CD4-positive, alpha-beta T cell treated with Interleukin-6 for 4 hours (primary cell): ENCODE data around the gene KDM8.

Experiments
- DNase-seq: peaks from one replicate; pipeline ENCODE4 v3.0.0-alpha.2; 2020; ENCODE audit warnings: mixed read lengths

Gene KDM8

DNA sequence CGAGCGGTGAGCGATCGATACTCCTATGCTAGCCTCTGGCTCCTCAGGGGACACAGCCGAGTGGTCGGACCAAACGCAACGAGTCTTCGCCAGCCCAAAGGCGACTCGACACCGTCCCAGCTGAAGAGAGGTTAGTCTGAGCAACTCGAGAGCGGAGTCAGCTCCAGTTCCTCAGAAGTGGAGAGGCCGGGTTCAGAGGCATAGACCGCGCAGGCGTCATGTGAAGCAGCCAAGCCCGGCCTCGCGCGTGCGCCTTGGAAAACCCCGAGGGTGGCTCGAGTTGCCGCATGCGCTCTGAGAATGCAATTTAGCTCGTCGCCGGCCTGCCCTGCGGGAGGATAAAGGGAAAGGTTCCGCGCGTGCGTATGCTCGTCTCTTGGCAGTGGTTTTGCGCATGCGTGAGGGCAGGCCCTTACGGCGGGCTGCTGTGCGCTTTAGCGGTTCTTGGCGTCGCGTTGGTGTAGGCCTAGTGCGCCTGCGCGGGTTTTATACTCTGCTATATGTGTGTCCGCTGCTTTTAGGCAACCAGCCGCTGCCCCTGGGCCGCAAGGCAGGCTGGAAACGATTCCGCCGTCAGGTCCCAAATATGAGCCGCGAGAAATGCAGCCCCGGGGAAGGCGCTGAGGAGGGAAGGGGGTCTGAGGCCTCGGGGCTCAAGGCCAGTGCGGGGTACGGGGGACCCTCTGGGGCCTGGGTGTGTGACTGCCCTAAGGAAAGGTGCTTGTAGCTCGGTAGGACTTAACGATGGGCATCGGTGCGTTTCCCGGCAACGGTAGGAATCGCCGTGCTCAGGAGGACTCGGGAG lies at the start of gene KDM8:
Gene KDM8 (plus strand): TSS at position 20 of the 805 bp plus-strand sequence. CDS start 6,598 bp downstream, outside the sequence.
- peak; percentile 100 for DNase-seq

DNA sequence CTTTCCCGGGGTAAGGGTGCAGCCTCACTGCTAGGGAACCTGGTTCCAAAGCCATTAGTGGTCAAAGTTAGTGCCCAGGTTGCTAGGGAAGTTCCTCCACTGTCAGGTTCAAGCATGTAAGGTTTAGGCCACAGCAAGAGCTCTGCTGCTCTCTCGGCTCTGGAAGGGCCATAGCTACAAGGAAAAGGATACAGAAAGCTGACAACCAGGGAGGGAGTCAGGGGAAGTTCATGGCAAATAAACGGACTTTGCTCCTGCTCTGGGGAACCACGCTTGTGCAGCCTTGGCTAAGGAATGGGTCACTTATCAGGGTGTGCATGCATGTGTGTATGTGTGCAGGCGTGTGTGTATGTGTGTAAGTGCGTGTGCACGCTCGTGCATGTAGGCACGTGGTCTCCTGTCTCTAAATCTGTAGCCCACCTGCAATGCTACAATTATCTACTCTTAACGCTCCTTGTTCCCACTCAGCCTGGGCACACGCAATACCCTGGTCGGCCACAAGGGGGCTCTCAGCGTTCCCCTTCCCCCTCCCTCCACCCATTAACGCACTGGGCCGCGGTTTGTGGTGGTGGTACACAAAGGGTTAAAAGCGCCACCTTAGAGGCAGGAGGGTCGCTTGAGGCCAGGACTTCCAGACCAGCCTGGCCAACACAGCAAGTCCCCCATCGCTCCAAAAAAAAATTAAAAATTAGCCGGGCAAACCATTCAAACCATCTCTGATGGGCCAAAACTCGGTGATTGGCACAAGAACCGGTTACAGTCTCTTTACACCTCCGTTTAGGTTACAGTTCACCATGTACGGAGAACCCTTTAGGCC lies 48.4 kb upstream of the KDM8 start:
- DNase-seq: peak; percentile 79

DNA sequence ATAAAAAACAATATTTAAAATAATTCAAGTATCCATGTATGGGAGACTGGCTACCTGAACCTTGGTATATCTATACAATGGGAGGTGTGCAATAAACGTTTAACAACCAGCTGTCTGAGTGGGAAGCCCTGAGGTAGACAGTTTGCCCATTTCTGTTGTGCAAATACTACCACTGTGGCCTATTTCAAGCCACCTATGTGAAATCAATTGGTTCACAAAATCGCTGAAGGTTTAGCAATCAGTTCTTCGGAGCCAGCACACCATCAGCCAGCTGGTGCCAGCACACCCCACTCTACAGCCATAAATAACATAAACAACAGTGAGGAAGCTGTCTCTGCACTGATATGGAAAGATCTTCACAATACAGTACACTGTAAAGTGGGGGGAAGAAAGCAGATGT lies 46.7 kb upstream of the KDM8 start:
- no peak for DNase-seq

DNA sequence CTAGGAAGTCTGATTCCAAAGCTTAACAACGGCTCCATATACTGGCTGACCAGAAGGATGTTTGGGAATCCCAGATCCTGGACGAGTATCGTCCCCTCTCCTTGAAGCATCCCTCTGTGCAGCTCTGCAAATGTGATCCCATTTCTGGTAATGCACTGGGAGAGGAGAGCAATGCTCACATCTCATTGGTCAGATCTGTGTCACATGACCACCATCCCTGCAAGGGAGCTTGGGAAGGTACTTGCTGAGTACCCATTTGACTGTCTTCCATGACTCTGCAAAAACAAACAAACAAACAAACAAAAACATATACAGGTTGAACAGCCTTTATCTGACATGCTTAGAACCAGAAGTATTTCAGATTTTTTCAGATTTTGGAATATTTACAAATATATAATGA lies 41.9 kb upstream of the KDM8 start:
- no peak for DNase-seq

DNA sequence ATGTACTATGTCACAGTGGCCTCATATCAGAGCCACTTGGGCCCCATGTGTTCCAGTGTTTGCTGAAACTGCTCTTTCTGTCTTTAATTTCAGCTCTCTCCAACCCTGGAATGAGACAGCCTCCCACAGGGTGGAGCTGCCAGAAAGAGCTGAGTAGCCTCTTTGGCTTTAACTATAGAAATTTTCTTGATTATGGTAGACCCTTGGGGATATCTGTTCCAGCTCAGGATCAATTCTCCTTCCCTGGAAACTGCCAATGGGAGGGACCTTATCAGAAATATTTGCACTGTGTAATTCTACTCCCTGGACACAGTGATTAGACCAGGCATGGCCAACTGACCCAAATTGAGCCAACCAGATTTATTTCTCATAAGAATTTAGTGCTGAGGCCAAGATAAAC lies 39.0 kb upstream of the KDM8 start:
- no peak for DNase-seq

DNA sequence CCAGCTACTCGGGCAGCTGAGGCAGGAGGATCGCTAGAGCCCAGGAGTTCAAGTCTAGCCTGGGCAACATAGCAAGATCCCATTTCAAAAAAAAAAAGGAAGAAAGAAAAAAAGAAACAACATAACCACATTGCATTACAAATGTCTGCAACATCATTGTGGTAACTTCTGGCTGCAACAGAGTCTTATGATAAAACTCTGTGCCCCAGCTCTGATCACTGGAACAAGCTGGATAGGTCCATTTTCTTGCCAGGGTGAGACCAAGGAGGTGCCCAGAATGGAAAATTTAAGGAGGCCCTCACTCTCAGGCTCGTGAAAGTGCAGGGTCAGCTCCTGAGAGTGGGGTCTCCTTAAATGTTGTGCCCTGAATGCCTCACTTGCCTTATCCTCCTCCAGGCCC lies 37.8 kb upstream of the KDM8 start:
- DNase-seq: no peak

DNA sequence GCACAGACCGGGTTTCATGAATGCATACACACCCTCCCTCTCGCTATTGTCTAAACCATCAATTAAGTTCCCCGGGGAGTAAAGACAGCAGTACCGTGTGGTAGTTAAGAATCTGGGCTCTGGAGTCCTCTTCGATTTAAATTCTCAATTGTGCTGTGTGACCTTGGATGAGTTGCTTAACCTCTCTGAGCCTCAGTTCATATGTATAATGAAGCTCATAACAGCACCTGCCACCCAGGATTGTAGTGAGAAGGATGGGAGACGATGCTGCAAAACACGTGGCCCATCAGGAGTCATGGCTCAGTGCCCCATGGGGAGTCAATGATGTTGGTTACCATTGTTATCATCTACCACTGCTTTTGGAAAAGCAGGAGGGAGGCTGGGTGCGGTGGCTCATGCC lies 34.5 kb upstream of the KDM8 start:
- DNase-seq: no peak

DNA sequence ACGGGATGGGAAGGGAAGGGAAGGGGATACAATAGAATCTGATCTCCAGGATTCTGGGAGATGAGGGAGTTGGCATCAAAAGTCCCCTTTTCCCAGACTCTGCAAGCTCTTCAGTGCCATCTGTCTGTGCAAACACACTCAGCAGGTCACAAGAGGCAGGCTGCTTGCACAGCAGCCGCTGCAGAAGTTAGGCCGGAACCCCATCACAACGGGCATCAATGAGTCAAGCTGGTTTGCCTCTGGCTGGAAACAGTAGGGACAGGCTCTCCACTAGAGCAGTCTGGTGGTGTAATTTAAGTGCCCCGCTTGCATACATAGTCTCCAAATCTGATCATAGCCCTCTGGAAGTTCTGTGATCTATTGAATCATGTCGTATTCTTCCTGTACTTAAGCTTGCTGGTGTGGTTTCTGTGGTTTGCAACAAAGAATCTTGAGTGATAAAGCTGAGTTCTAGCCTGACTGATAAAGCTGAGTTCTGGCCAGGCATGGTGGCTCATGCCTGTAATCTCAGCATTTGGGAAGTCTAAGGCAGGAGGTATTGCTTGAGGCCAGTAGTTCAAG lies 33.7 kb upstream of the KDM8 start:
- DNase-seq: peak; percentile 84

DNA sequence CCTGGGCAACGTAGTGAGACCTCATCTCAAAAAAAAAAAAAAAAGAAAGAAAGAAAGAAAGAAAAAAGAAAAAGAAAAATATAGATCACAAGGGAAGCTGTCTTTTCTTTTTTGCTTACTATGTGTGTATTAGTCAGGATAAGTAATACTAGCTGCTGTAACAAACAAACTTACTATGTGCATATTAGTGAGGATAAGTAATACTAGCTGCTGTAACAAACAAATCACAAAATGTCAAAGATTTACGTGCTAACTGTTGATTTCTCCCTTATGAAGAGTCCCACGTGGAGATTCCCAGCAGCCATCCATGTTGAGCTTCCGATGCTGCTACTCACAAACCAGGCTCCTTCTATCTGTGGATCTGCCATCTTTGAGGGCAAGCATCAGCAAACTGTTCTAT lies 31.7 kb upstream of the KDM8 start:
- no peak for DNase-seq

DNA sequence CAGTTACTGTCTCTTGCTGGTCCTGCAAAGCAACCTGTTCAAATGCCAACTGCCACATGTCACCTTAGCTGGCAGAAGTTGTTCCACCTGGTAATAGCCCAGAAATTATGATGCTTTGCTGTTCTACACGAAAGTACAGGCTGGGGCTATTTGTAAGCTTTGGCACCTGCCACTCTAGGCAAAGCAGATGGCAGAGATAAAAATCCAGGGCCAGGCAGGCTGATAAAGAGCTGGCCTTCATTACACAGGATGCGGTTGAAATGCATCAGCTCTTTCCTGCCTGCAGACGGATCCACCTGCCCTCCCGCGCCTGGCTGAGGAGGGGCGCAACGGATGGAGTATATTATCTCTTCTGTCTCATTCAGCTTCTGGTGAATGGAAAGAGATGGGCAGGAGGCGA lies 29.3 kb upstream of the KDM8 start:
- DNase-seq: peak; percentile 78

DNA sequence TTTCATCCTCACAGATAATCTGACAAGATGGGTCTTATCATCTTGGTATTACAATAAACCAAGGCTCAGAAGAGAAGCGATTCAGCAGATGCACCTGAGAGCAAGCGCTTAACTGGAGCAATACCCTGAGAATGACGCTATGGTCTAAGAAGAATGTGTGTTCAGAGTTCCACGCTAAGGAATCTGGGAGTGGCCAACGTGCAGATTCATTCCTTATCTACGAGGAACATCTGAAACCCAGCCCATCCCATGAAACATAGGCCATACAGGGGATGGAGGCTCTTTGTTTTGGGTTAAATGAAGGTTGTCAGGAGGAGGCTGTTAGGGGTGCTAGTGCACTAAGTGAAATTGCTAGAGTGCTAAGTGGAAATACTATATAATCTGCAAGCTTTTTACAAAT lies 28.5 kb upstream of the KDM8 start:
- no peak for DNase-seq

DNA sequence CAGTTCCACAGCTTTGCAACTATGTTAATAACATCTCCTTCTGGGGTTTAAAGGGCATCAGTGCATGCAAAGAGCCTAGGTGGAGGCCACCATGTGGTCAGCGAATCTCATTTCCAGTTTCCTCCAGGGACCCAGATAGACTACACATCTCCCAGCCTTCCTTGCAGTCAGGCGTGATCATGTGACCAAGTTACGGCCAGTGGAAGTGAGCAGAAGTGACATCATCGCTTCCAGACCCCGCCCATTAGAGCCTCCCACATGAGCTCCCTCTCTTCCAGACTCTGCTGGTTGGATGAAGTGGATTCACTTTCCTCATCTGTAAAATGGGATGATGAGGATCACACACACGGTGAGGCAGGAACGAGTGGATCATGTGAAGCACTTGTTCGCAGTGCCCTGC lies 27.4 kb upstream of the KDM8 start:
- no peak for DNase-seq

DNA sequence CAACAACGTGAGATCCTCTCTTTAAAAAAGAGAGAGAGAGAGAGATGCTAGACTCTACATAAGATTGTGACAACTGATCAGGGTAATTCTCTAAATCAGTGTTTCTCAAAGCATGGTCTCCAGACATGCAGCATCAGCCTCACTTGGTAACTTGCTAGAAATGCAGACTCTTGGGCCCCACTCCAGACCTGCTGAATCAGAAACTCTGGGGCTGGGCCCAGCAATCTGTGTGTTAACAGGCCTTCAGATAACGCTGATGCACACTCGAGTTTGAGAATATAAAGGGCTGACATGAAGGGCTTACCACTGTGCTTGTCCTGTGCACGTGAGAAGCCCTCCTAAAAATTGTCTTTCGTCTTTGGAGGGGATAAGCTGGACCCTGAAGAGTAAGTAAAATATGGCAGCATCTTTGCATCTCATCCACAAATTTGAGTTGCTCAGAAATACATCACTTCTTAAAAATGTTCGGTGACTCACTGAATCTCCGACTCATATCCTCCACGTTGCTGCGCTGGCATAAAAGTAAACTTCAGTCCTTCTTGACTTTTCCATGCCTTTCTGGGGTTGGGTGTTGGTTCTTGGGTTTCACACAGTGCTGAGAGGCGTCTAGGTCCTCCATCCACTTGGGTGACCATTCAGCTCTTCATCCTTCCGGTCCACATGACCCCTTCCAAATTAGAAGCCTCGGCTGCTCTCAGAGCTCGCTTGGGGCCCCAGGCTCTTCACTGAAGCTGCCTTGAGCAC lies 26.1 kb upstream of the KDM8 start:
- peak; percentile 5 for DNase-seq

DNA sequence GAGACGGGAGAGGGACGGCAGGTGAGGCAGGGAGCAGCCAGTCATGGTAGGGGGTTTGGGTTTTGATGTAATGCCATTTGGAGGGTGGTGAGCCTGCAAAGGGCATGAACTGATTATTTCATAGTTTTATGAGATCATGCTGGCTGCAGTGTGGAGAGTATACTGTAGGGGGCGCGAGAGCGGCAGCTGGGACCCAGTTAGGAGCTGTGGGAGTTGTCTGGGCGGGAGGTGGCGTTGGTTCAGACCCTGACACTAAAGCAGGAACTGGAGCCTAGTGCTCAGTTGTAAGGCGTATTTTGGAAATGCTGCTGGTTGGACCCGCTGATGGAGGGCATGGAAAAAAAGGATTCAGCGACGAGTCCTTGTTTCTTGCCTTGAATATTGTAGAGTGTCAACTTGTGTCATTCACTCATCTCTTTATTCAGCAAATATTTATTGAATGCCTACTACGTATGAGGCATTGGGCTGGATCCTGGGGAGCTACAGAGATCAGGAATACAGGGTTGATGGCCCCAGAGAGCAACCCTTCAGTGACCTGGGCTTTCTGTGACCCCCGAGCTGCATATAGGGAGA lies 23.7 kb upstream of the KDM8 start:
- DNase-seq: peak; percentile 93

DNA sequence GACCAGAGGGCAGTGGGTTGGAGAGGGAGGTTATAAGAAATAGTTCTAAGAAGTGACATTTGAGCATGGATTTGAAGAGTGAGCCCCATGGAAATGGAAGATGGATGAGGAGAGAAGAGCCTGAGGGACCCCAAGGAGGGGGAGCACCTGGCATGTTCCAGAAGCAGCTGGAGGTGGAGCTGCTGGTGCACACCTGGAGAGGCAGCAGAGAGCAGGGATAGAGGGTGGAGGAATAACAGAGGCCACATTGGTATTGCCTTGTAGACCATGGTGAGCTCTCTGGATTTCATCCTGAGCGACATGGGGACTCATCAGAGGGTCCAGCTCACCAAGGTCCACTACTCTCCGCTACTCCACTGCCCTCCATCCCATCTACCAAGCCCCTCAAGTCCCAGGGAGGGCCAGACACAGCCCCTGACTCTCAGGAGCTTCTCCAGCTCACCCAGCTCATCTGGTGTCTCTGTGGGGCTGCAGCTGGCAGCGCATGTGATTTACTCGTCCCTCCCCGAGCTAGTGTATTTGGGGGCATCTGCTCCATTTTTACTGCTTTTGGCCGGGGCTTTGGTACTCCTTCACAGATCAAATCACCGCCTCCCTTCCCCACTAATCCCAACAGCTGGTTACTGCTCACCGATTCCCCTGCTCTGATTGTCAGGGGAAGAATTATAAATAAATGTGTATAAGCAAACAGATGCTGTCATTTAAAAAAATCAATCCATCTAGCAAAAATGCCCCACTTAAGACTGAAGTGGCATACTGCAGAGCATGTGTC lies 22.1 kb upstream of the KDM8 start:
- no peak for DNase-seq

DNA sequence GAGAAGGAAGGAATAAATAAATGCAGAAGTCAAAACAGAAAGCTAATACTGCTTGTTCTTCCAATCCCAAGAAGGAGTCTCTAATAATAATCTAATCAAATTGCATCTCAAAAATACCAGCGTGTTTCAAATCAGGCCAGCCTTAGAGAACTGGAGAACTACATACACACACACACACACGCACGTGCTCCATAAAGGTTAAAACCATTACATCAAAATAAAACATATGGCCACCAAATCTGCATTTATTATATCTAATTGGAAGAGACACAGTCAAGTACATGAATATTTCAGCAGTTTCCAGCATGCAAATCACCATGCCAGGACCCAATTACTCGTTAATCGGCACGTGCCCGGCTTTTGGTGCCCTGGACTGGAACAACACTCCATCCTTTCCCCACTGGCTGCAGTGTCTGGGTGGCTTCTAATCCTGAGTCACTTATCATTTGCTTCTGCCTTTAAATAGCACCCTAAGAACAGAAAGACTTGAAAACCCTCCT lies 20.4 kb upstream of the KDM8 start:
- DNase-seq: no peak

DNA sequence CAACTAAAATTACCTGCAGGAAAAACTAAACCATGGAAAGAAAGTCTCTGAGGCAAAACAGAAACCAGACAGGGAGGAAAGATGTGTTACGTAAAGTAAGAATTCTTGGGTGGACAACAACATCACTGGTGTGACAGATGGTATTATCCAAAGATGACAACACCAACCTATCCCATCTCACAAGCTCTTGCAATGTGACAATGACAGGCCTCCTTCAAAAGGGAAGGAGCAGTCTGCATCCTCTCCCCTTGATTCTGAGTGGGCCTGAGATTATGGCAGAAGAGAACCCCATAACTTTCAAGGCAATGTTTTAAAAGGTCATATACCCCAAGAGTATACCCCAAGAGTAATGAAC lies 17.6 kb upstream of the KDM8 start:
- DNase-seq: no peak

DNA sequence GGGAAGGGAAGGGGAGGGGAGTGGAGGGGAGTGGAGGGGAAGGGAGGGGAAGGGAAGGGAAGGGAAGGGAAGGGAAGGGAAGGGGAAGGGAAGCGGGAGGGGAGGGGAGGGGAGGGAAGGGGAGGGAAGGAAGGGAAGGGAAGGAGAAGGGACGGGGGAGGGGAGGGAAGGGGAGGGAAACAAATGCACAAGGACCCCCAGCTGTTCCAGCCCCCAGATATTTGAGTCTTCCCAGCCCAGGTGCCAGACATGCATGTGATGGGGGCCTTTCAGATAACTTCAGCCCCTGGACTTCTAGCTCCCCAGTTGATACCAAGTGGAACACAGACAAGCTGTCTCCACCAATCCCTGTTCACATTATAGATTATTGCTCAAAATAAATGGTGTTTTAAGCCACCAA lies 14.7 kb upstream of the KDM8 start:
- DNase-seq: no peak

DNA sequence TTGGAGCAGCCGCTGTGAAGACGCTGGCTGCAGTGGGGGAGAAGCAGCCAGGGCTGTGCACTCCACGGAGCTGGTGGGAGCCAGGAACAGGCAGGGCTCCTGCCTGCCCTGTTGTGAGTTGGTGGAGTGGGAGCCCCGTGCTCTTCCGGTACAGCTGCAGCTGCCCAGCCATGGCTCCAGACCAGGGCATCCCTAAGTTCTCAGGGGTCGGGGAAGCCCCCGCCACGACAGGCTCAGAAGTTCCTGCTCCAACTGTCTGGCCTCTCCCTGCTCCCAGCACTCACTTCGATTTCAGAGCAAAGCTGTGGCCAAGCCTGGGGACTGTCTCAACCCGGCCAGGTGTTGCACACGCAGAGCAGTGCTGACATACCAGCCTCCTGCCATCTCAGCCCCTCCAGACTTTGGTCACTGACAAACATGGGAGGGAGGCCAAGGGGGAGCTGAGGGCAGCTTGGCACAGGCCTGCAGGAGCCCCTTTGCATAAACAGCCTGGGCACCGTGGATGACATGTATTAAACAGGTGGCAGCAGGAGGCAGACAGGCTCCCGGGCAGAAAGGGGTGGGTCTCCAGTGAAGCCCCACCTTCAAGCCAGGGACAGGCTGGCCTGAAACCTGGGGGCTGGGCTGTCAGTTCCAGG lies 13.9 kb upstream of the KDM8 start:
- DNase-seq: no peak

DNA sequence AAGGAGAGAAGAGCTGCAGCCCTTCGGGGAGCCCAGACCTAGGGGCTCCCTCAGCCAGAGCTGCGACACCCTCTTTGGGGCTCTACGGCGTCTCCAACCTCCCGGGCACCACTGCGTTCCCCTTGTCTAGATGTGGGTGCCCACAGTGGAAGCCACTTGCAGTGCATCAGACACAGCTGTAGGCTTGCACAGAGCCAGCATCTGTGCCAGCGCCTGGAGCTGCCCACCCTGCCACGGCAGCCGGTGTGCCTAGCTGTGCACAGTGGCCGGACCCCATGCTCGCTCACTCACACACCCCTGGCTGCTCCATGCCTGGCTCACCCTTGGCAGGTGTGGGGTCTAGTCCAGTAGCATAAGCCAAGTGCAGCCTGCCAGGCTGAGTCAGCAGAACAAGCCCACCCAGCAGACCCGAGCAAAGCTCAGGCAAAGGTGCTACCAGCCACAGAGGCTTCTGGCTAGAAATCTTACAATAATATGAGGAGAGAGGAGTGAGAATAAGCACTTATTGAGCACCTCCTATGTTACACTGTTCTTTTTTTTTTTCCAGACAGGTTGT lies 12.9 kb upstream of the KDM8 start:
- DNase-seq: no peak

DNA sequence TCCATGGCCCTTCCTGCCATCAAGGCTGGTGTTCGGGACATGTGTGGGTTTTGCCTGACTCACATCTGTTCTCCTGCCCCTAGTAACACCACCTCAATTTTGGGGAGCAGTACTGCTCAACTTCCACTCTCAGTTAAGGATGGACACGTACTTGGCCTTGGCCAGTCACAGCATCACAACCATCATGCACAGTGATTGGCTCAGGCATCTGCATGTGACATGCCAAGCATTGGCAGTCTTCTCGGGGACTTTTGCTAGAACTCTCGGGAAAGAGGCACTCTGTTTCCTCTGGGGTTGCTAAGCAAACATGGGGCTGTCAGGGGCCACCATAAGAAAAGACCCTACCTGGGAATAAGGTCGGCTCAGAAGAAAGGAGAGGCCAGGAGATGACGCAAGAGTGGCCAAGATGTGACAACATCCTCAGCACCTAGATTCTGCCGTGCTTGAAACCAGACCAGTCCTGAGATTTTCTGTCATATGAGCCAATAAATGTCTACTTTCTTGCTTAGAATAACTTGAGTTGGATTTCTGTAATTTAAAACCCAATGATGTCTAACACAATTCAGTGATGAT lies 11.9 kb upstream of the KDM8 start:
- DNase-seq: no peak
